H1 (cell line): ENCODE measurements around the gene POLR2I. TPM values are rescaled to one million over a fixed set of nuclear protein-coding genes. Genes with fewer than 3 reads are reported as not detected.

ENCODE experiments used
- CTCF ChIA-PET: fragments of 300-600 bp; sonication (Branson Sonifier 250); formaldehyde crosslinking; loops from one replicate; lab custom pipeline; 2021; ENCODE audit not compliant: partially characterized antibody; lab: Charles Lee
- POLR2A ChIA-PET: fragments of 300-600 bp; sonication (Branson Sonifier 250); formaldehyde crosslinking; loops from one replicate; lab custom pipeline; 2021; ENCODE audit warnings: inconsistent platforms; ENCODE audit not compliant: partially characterized antibody; lab: Charles Lee
- DNase-seq, 2 experiments: peaks; one replicate each; pipeline versions ENCODE4 v3.0.0 to v3.0.0-alpha.2; 2010 to 2022; ENCODE audit warnings: low spot score in 2 of 2, low read depth in 1 of 2, mixed read lengths in 1 of 2
- FAIRE-seq: peaks from 2 replicates; lab custom pipeline; 2011; peaks lifted over from hg19 to GRCh38; lab: Jason Lieb, UNC
- H2AFZ ChIP-seq: 2 replicates; pipeline ENCODE4 v1.8.1; 2012; ENCODE audit warnings: low read length, inconsistent platforms
- H2AK5ac ChIP-seq: 2 replicates; pipeline ENCODE4 v1.6.1; 2013; ENCODE audit warnings: low read depth, low read length
- H2BK120ac ChIP-seq: replicated peaks from 2 replicates; pipeline ENCODE3; 2013; ENCODE audit warnings: low read depth, low read length, inconsistent platforms
- H2BK12ac ChIP-seq: 2 replicates; pipeline ENCODE4 v1.6.1; 2013; ENCODE audit warnings: low read depth, low read length
- H2BK15ac ChIP-seq: 2 replicates; pipeline ENCODE4 v1.6.1; 2013; ENCODE audit warnings: low read length
- H2BK20ac ChIP-seq: 2 replicates; pipeline ENCODE4 v1.6.1; 2013; ENCODE audit warnings: low read length
- H2BK5ac ChIP-seq: 2 replicates; pipeline ENCODE4 v1.6.1; 2013; ENCODE audit warnings: low read depth, low read length
- H3K14ac ChIP-seq: 2 replicates; pipeline ENCODE4 v1.6.1; 2013; ENCODE audit warnings: inconsistent platforms; ENCODE audit not compliant: insufficient read length
- H3K18ac ChIP-seq: 2 replicates; pipeline ENCODE4 v1.6.1; 2013; ENCODE audit warnings: low read length; ENCODE audit errors: extremely low read depth
- H3K23ac ChIP-seq: 2 replicates; pipeline ENCODE4 v1.6.1; 2013; ENCODE audit warnings: inconsistent platforms; ENCODE audit not compliant: insufficient read length
- H3K23me2 ChIP-seq: 2 replicates; pipeline ENCODE4 v1.6.1; 2013; ENCODE audit warnings: low read depth, low read length
- H3K27ac ChIP-seq: 2 replicates; pipeline ENCODE4 v1.6.1; 2011; ENCODE audit warnings: low read depth, low read length, inconsistent platforms
- H3K27me3 ChIP-seq, 4 experiments: replicated peaks in 1 of 4; 1 replicate in 1 of 4; 2 replicates in 3 of 4; pipeline versions ENCODE4 v1.6.1 to v1.8.1; 2011 to 2013; ENCODE audit warnings: low read length in 3 of 4, mild to moderate bottlenecking in 3 of 4, inconsistent platforms in 2 of 4, mixed read lengths in 2 of 4, moderate library complexity in 1 of 4; ENCODE audit not compliant: control insufficient read depth in 3 of 4, insufficient read depth in 3 of 4; ENCODE audit errors: extremely low read depth in 1 of 4
- H3K36me3 ChIP-seq, 4 experiments: 2 replicates each; pipeline versions ENCODE4 v1.6.1 to v1.8.1; 2011 to 2013; ENCODE audit warnings: mild to moderate bottlenecking in 4 of 4, low read length in 3 of 4, moderate library complexity in 2 of 4, control low read depth in 1 of 4, inconsistent platforms in 1 of 4; ENCODE audit not compliant: insufficient read depth in 4 of 4, control insufficient read depth in 2 of 4
- H3K4ac ChIP-seq: replicated peaks from 2 replicates; pipeline ENCODE3; 2013; ENCODE audit warnings: low read length, low read depth, mixed read lengths, inconsistent platforms; ENCODE audit not compliant: insufficient read length
- H3K4me1 ChIP-seq, 4 experiments: replicated peaks in 1 of 4; 1 replicate in 1 of 4; 2 replicates in 3 of 4; pipeline versions ENCODE4 v1.6.1 to v1.8.1; 2011 to 2013; ENCODE audit warnings: low read length in 3 of 4, inconsistent platforms in 2 of 4, mixed read lengths in 1 of 4; ENCODE audit not compliant: insufficient read depth in 4 of 4, control insufficient read depth in 3 of 4
- H3K4me2 ChIP-seq, 2 experiments: 2 replicates each; pipeline versions ENCODE4 v1.6.1 to v1.8.1; 2011 to 2013; ENCODE audit warnings: low read depth in 2 of 2, low read length in 2 of 2, control low read depth in 1 of 2, inconsistent platforms in 1 of 2, mild to moderate bottlenecking in 1 of 2; ENCODE audit not compliant: insufficient read depth in 1 of 2
- H3K4me3 ChIP-seq, 4 experiments: fragments of 200-600, 300-600 bp in 1 of 4; sonication (generic), shearing (Covaris generic), sonication (Bioruptor Twin) in 1 of 4; 2 replicates each; pipeline versions ENCODE4 v1.5.1 to v1.8.1; 2011 to 2016; ENCODE audit warnings: low read length in 4 of 4, low read depth in 3 of 4, control low read depth in 2 of 4, inconsistent platforms in 2 of 4, mild to moderate bottlenecking in 2 of 4, mixed read lengths in 1 of 4, moderate library complexity in 1 of 4; ENCODE audit not compliant: insufficient read depth in 2 of 4; ENCODE audit errors: extremely low read depth in 1 of 4
- H3K56ac ChIP-seq: replicated peaks from 2 replicates; pipeline ENCODE3; 2013; ENCODE audit warnings: low read depth, mild to moderate bottlenecking, mixed read lengths, low read length, inconsistent platforms; ENCODE audit not compliant: insufficient read length
- H3K79me1 ChIP-seq: 2 replicates; pipeline ENCODE4 v1.6.1; 2013; ENCODE audit warnings: low read depth, low read length, control low read depth
- H3K79me2 ChIP-seq, 2 experiments: 2 replicates each; pipeline versions ENCODE4 v1.6.1 to v1.8.1; 2012 to 2013; ENCODE audit warnings: low read length in 2 of 2, mild to moderate bottlenecking in 2 of 2, inconsistent platforms in 1 of 2; ENCODE audit not compliant: insufficient read depth in 2 of 2, control insufficient read depth in 1 of 2
- H3K9ac ChIP-seq, 4 experiments: replicated peaks in 1 of 4; 1 replicate in 1 of 4; 2 replicates in 3 of 4; pipeline versions ENCODE4 v1.6.1 to v1.8.1; 2011 to 2013; ENCODE audit warnings: low read depth in 3 of 4, low read length in 3 of 4, control low read depth in 2 of 4, mild to moderate bottlenecking in 2 of 4, moderate library complexity in 2 of 4, inconsistent platforms in 1 of 4; ENCODE audit errors: extremely low read depth in 1 of 4
- H3K9me3 ChIP-seq, 2 experiments: 2 replicates each; pipeline versions ENCODE4 v1.6.1 to v1.8.1; 2012 to 2013; ENCODE audit warnings: mild to moderate bottlenecking in 2 of 2, moderate library complexity in 2 of 2, control low read depth in 1 of 2, inconsistent platforms in 1 of 2, low read depth in 1 of 2, low read length in 1 of 2, mixed read lengths in 1 of 2; ENCODE audit not compliant: insufficient read depth in 2 of 2
- H4K20me1 ChIP-seq, 2 experiments: replicated peaks in 1 of 2; 2 replicates each; pipeline versions ENCODE3 to v1.8.1; 2011 to 2013; ENCODE audit warnings: inconsistent platforms in 2 of 2, low read length in 2 of 2, mild to moderate bottlenecking in 1 of 2; ENCODE audit not compliant: insufficient read depth in 2 of 2, control insufficient read depth in 1 of 2
- H4K5ac ChIP-seq: 2 replicates; pipeline ENCODE4 v1.6.1; 2013; ENCODE audit warnings: low read length, low read depth, mixed read lengths, inconsistent platforms; ENCODE audit not compliant: insufficient read length
- H4K8ac ChIP-seq: 2 replicates; pipeline ENCODE4 v1.8.0; 2013; ENCODE audit warnings: mild to moderate bottlenecking, moderate library complexity, low read length, inconsistent platforms; ENCODE audit not compliant: insufficient read depth; ENCODE audit errors: extremely low read depth
- H4K91ac ChIP-seq: replicated peaks from 2 replicates; pipeline ENCODE3; 2013; ENCODE audit warnings: low read length, mixed read lengths, inconsistent platforms; ENCODE audit not compliant: insufficient read length
- CEBPB ChIP-seq: IDR thresholded peaks from 2 replicates; pipeline ENCODE4 v1.6.1; 2012; ENCODE audit warnings: low read depth, low read length
- CTBP2 ChIP-seq: IDR thresholded peaks from 2 replicates; pipeline ENCODE4 v1.7.0; 2011; ENCODE audit warnings: borderline replicate concordance, mild to moderate bottlenecking, moderate library complexity, mixed read lengths, low read length; ENCODE audit not compliant: insufficient read depth, insufficient read length
- JUN ChIP-seq: IDR thresholded peaks from 2 replicates; pipeline ENCODE4 v1.6.1; 2011; ENCODE audit warnings: low read depth, mild to moderate bottlenecking, improper control_type of control experiment, low read length
- JUND ChIP-seq: IDR thresholded peaks from 2 replicates; pipeline ENCODE4 v1.6.1; 2011; ENCODE audit warnings: mild to moderate bottlenecking, improper control_type of control experiment, low read length
- KDM1A ChIP-seq: fragments of 200-600, 300-600 bp; sonication (generic); IDR thresholded peaks from 2 replicates; pipeline ENCODE4 v1.7.1; 2016; ENCODE audit warnings: mild to moderate bottlenecking, low read length, borderline replicate concordance
- KDM5A ChIP-seq: fragments of 200-600 bp; IDR thresholded peaks from 2 replicates; pipeline ENCODE4 v1.7.1; 2012; ENCODE audit warnings: mild to moderate bottlenecking, low read length, inconsistent platforms, mixed read lengths
- PHF8 ChIP-seq: fragments of 200-600 bp; sonication (generic); conservative IDR thresholded peaks from 2 replicates; pipeline ENCODE4 v1.7.1; 2012; ENCODE audit warnings: low read depth, mild to moderate bottlenecking, inconsistent platforms, low read length, moderate library complexity
- POLR2AphosphoS5 ChIP-seq: IDR thresholded peaks from 2 replicates; pipeline ENCODE4 v1.6.1; 2011; ENCODE audit warnings: low read depth, low read length
- POU5F1 ChIP-seq: IDR thresholded peaks from 2 replicates; pipeline ENCODE4 v1.6.1; 2011; ENCODE audit warnings: low read depth, mild to moderate bottlenecking, low read length, moderate library complexity
- RFX5 ChIP-seq: IDR thresholded peaks from 2 replicates; pipeline ENCODE4 v1.6.1; 2011; ENCODE audit warnings: low read depth, low read length, improper control_type of control experiment, borderline replicate concordance
- SRF ChIP-seq: IDR thresholded peaks from 2 replicates; pipeline ENCODE4 v1.6.1; 2011; ENCODE audit warnings: mild to moderate bottlenecking, low read depth, low read length, moderate library complexity
- TAF7 ChIP-seq: optimal IDR thresholded peaks from 2 replicates; pipeline ENCODE3; 2011; ENCODE audit warnings: low read depth, mild to moderate bottlenecking, inconsistent platforms, low read length, moderate library complexity, borderline replicate concordance
- TCF12 ChIP-seq: IDR thresholded peaks from 2 replicates; pipeline ENCODE4 v1.6.1; 2011; ENCODE audit warnings: low read depth, mild to moderate bottlenecking, low read length
- WGBS, 2 experiments: shearing (Covaris generic) in 1 of 2; methylation state at CpG; one replicate each; pipeline versions ENCODE4 v1.1.6 to v1.1.7; 2013 to 2015; ENCODE audit warnings: low lambda C conversion rate in 2 of 2, mixed read lengths in 2 of 2, inconsistent platforms in 1 of 2, low coverage in 1 of 2, missing lambda C conversion rate in 1 of 2; ENCODE audit not compliant: insufficient replicate concordance in 2 of 2, insufficient coverage in 1 of 2, insufficient read length in 1 of 2; ENCODE audit errors: extremely low coverage in 1 of 2, missing lambda C conversion rate in 1 of 2; 5-methylcytosine and 5-hydroxymethylcytosine counted together
- polyA plus RNA-seq, 7 experiments: library from polyadenylated mRNA; depleted of rRNA in 3 of 7; stranded (reverse) in 5 of 7; unstranded in 2 of 7; fragments of >200 nt in 5 of 7; fragments of 200-250 nt in 2 of 7; gene quantifications; 1 replicate in 5 of 7; 2 replicates in 1 of 7; 4 replicates in 1 of 7; pipeline versions ENCODE4 v1.2.1 to v1.2.3, GENCODE V29; 2011 to 2013; ENCODE audit warnings: missing spikeins in 2 of 7, mixed read lengths in 2 of 7
- total RNA-seq: library from RNA; stranded (reverse); fragmentation: NEBNext Ultra II Directional; extraction: Animal tissue kit (Norgen Biotek cat#: 25700); gene quantifications from 2 replicates; pipeline ENCODE4 v1.2.1, GENCODE V29; 2021

POLR2I gene
- total and polyA plus RNA-seq, 2 of the 8 experiments (the other 6 are each of a cell fraction or from before 2014, with no cell fraction given): 143 to 150 TPM

- Histone ChIP-seq H3K27ac (no peak overlapping the region), H3K23ac (no peak overlapping the region), H2BK15ac (no peak overlapping the region), H3K14ac (no peak overlapping the region), H3K4me1 (peaks cover 8 to 18% (median 12%) of the 10 kb centered on the region in 4 experiments), H3K18ac (no peak overlapping the region), H4K8ac (no peak overlapping the region), H3K79me1 (no peaks in the 10 kb centered on the region; the same call in 1 of the 2 replicates), H4K91ac (no peak overlapping the region), H3K27me3 (no peaks in the 10 kb centered on the region), H2BK5ac (no peak overlapping the region), H2BK12ac (no peak overlapping the region), H2BK120ac (no peak overlapping the region), H3K56ac (no peak overlapping the region), H3K9me3 (no peaks in the 10 kb centered on the region), H4K5ac (no peak overlapping the region), H3K4ac (no peak overlapping the region), H2AFZ (no peak overlapping the region), H2BK20ac (no peak overlapping the region), H2AK5ac (no peak overlapping the region), H3K36me3 (peaks cover 12 to 32% (median 27%) of the 10 kb centered on the region in 4 experiments; a peak in 7 of 8 replicates), H3K4me2 (no peak overlapping the region), H3K23me2 (no peaks in the 10 kb centered on the region), H4K20me1 (peaks cover 0 to 5% of the 10 kb centered on the region in 2 experiments), H3K4me3 (no peak overlapping the region), H3K9ac (no peak overlapping the region), H3K79me2 (no peaks in the 10 kb centered on the region)
- WGBS, 2 experiments: 93% methylated on average over 5 of the region's 5 CpGs; no CpG with 5 or more reads in 1 of the 2 experiments
- ChIA-PET CTCF (interaction anchor here (0.5 to 1.4 kb wide), 3 partner anchors 22 to 48 kb away, joined by 3 read pairs; no protein-coding TSS in a partner anchor), POLR2A (interaction anchor here (1.3 kb wide), 1 partner anchor 43 kb away, joined by 3 read pairs; no protein-coding TSS in a partner anchor)
- FAIRE-seq (no peak), DNase-seq (no peak)
- no peak for TF ChIP-seq POU5F1
- no peak for TF ChIP-seq KDM1A
- TF ChIP-seq RFX5: no peak
- no peak for TF ChIP-seq TCF12
- no peak for TF ChIP-seq CEBPB
- TF ChIP-seq TAF7: no peak
- TF ChIP-seq JUND: no peak
- no peak for TF ChIP-seq POLR2AphosphoS5
- TF ChIP-seq KDM5A: no peak
- TF ChIP-seq JUN: no peak
- TF ChIP-seq SRF: no peak
- no peak for TF ChIP-seq PHF8
- TF ChIP-seq CTBP2: no peak
Measured at GRCh38 chr19:36106991-36107390, 7.7 kb downstream of the POLR2I start.
